Endothelial cell of umbilical vein (primary cell): ENCODE results near the gene GRK5. TPM values are rescaled to one million over a fixed set of nuclear protein-coding genes. Genes with fewer than 3 reads are reported as not detected.

Source experiments
- BruUV-seq: library from RNA; stranded (reverse); fragments of 400-500 nt; replicated peaks from 2 replicates; lab custom pipeline; 2021; lab: Mats Ljungman, UMichigan
- CTCF ChIA-PET: fragments of 300-600, 350-600 bp; sonication (Branson Sonifier 250); formaldehyde crosslinking; loops from one replicate; lab custom pipeline; 2021; ENCODE audit warnings: antibody characterized with exemption, inconsistent platforms; lab: Charles Lee
- POLR2A ChIA-PET: fragments of 300-600, 350-600 bp; sonication (Branson Sonifier 250); formaldehyde crosslinking; loops from one replicate; lab custom pipeline; 2021; ENCODE audit warnings: antibody characterized with exemption, inconsistent platforms; lab: Charles Lee
- DNase-seq: peaks from one replicate; pipeline ENCODE4 v3.0.0-alpha.2; 2011; ENCODE audit warnings: low read depth, low spot score
- FAIRE-seq: peaks from 2 replicates; lab custom pipeline; 2011; peaks lifted over from hg19 to GRCh38; lab: Jason Lieb, UNC
- H2AFZ ChIP-seq: 2 replicates; pipeline ENCODE4 v1.6.0; 2012; ENCODE audit warnings: low read depth, low read length, control low read depth, inconsistent platforms
- H3K27ac ChIP-seq: 2 replicates; pipeline ENCODE4 v1.5.1; 2011; ENCODE audit warnings: low read depth, mild to moderate bottlenecking, control low read depth, low read length, moderate library complexity; ENCODE audit not compliant: insufficient read depth
- H3K27me3 ChIP-seq, 2 experiments: 2 replicates each; pipeline versions ENCODE4 v1.6.0 to v1.6.1; 2011; ENCODE audit warnings: low read length in 2 of 2, mixed read lengths in 1 of 2; ENCODE audit not compliant: control insufficient read depth in 2 of 2, insufficient read depth in 2 of 2
- H3K36me3 ChIP-seq, 2 experiments: 2 replicates in 1 of 2; 3 replicates in 1 of 2; pipeline ENCODE4 v1.5.1; 2011; ENCODE audit warnings: low read length in 2 of 2, mild to moderate bottlenecking in 1 of 2, moderate library complexity in 1 of 2; ENCODE audit not compliant: control insufficient read depth in 2 of 2, insufficient read depth in 2 of 2; ENCODE audit errors: extremely low read depth in 1 of 2
- H3K4me1 ChIP-seq: 3 replicates; pipeline ENCODE4 v1.5.1; 2011; ENCODE audit warnings: mild to moderate bottlenecking, low read length; ENCODE audit not compliant: control insufficient read depth, insufficient read depth; ENCODE audit errors: extremely low read depth
- H3K4me2 ChIP-seq: 2 replicates; pipeline ENCODE4 v1.6.1; 2011; ENCODE audit warnings: low read length, control low read depth, mixed read lengths; ENCODE audit not compliant: insufficient read depth
- H3K4me3 ChIP-seq, 3 experiments: fragments of 200-600 bp in 1 of 3; sonication (generic), shearing (Covaris generic) in 1 of 3; replicated peaks in 1 of 3; 2 replicates each; pipeline ENCODE4 v1.5.1; 2011 to 2016; ENCODE audit warnings: control low read depth in 3 of 3, low read length in 3 of 3, mild to moderate bottlenecking in 2 of 3, inconsistent platforms in 1 of 3, low read depth in 1 of 3, moderate library complexity in 1 of 3; ENCODE audit not compliant: insufficient read depth in 1 of 3
- H3K79me2 ChIP-seq: 2 replicates; pipeline ENCODE4 v1.6.0; 2012; ENCODE audit warnings: low read length, inconsistent platforms; ENCODE audit not compliant: control insufficient read depth, insufficient read depth
- H3K9ac ChIP-seq: replicated peaks from 2 replicates; pipeline ENCODE3; 2011; ENCODE audit warnings: low read length, control low read depth; ENCODE audit not compliant: insufficient read depth; ENCODE audit errors: extremely low read depth
- H3K9me1 ChIP-seq: replicated peaks from 3 replicates; pipeline ENCODE4 v1.6.0; 2011; ENCODE audit warnings: mild to moderate bottlenecking, low read length; ENCODE audit not compliant: control insufficient read depth, insufficient read depth; ENCODE audit errors: extremely low read depth
- H3K9me3 ChIP-seq: replicated peaks from 2 replicates; pipeline ENCODE4 v1.5.1; 2012; ENCODE audit warnings: low read length, inconsistent platforms; ENCODE audit not compliant: control insufficient read depth, insufficient read depth
- H4K20me1 ChIP-seq: replicated peaks from 2 replicates; pipeline ENCODE3; 2011; ENCODE audit warnings: mild to moderate bottlenecking, low read length; ENCODE audit not compliant: control insufficient read depth, insufficient read depth; ENCODE audit errors: extremely low read depth
- EZH2 ChIP-seq: IDR thresholded peaks from 2 replicates; pipeline ENCODE4 v1.6.1; 2012; ENCODE audit warnings: borderline replicate concordance, low read depth, mild to moderate bottlenecking, moderate library complexity, low read length, inconsistent platforms; ENCODE audit not compliant: severe bottlenecking
- FOS ChIP-seq: IDR thresholded peaks from 2 replicates; pipeline ENCODE4 v1.6.1; 2011; ENCODE audit warnings: mild to moderate bottlenecking, low read length, moderate library complexity, borderline replicate concordance; ENCODE audit not compliant: insufficient read depth
- GATA2 ChIP-seq: IDR thresholded peaks from 2 replicates; pipeline ENCODE4 v1.7.0; 2011; ENCODE audit warnings: low read depth, mild to moderate bottlenecking, moderate library complexity, mixed read lengths, low read length; ENCODE audit not compliant: insufficient read length, insufficient read depth
- JUN ChIP-seq: IDR thresholded peaks from 2 replicates; pipeline ENCODE4 v1.6.1; 2011; ENCODE audit warnings: borderline replicate concordance, low read depth; ENCODE audit not compliant: insufficient read length, insufficient read depth
- MAX ChIP-seq: IDR thresholded peaks from 2 replicates; pipeline ENCODE4 v1.6.1; 2011; ENCODE audit not compliant: insufficient read depth, insufficient read length
- MYC ChIP-seq: IDR thresholded peaks from one replicate; pipeline ENCODE4 v1.6.1; 2011; ENCODE audit warnings: mild to moderate bottlenecking, low read depth, low read length
- POLR2A ChIP-seq: IDR thresholded peaks from 2 replicates; pipeline ENCODE4 v1.6.1; 2012; ENCODE audit warnings: low read depth, mild to moderate bottlenecking, control low read depth, low read length
- POLR2AphosphoS5 ChIP-seq: IDR thresholded peaks from 2 replicates; pipeline ENCODE4 v1.6.1; 2012; ENCODE audit warnings: low read depth, mild to moderate bottlenecking, control low read depth, low read length, moderate library complexity; ENCODE audit not compliant: insufficient read depth
- dilution Hi-C: fragments of 300-500 bp; cut with MboI; formaldehyde crosslinking; loops from one replicate; pipeline ENCODE4 v1.15.0; 2019; ENCODE audit warnings: low sequenced_read_pairs; ENCODE audit not compliant: extremely low pct_ligation_motif_present
- intact Hi-C: fragments of 100-400 bp; cut with micrococcal nuclease; formaldehyde crosslinking; loops from one replicate; pipeline ENCODE4 v1.10.0; 2022
- polyA plus RNA-seq, 4 experiments: library from polyadenylated mRNA; depleted of rRNA in 3 of 4; stranded (reverse) in 3 of 4; unstranded in 1 of 4; fragments of >200 nt; gene quantifications; 2 replicates each; pipeline versions ENCODE4 v1.2.1 to v1.2.3, GENCODE V29; 2011 to 2012; ENCODE audit warnings: missing spikeins in 1 of 4
- total RNA-seq: library from RNA; stranded (reverse); gene quantifications from 2 replicates; pipeline ENCODE4 v1.2.3, GENCODE V29; 2021
- TF ChIP-seq, protein P1 (sequence below), 2 donors: IDR thresholded peaks; 1 replicate in 1 of 2; 2 replicates in 1 of 2; pipeline ENCODE4 v1.5.1; 2011; ENCODE audit warnings: low read length in 2 of 2, mild to moderate bottlenecking in 2 of 2, moderate library complexity in 2 of 2, control low read depth in 1 of 2, inconsistent platforms in 1 of 2, low read depth in 1 of 2; ENCODE audit not compliant: insufficient read depth in 1 of 2; ENCODE audit errors: extremely low read depth in 1 of 2

GRK5 gene
- total and polyA plus RNA-seq, 2 donors (not counting 3 experiments of a cell fraction or from before 2014, with no cell fraction given), result 13.1 to 29.5 TPM

GRCh38 chr10:119452396-119452795 is 245.0 kb downstream of the GRK5 start:
- H3K4me1 ChIP-seq, result no peaks in the 10 kb centered on the region
- no peaks in the 10 kb centered on the region for H3K79me2 ChIP-seq
- DNase-seq (no peak), FAIRE-seq (no peak)
- dilution Hi-C loops, result no loop called here
- no peak overlapping the region for H2AFZ ChIP-seq
- no TSS peak for BruUV-seq
- no peaks in the 10 kb centered on the region for H4K20me1 ChIP-seq
- intact Hi-C loops, result no loop called here
- TF ChIP-seq MYC (no peak), EZH2 (no peak), POLR2A (no peak)
- TF ChIP-seq, protein P1, sequence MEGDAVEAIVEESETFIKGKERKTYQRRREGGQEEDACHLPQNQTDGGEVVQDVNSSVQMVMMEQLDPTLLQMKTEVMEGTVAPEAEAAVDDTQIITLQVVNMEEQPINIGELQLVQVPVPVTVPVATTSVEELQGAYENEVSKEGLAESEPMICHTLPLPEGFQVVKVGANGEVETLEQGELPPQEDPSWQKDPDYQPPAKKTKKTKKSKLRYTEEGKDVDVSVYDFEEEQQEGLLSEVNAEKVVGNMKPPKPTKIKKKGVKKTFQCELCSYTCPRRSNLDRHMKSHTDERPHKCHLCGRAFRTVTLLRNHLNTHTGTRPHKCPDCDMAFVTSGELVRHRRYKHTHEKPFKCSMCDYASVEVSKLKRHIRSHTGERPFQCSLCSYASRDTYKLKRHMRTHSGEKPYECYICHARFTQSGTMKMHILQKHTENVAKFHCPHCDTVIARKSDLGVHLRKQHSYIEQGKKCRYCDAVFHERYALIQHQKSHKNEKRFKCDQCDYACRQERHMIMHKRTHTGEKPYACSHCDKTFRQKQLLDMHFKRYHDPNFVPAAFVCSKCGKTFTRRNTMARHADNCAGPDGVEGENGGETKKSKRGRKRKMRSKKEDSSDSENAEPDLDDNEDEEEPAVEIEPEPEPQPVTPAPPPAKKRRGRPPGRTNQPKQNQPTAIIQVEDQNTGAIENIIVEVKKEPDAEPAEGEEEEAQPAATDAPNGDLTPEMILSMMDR (IDR thresholded peaks at IDR 0.05; ENCODE audit: extremely low read depth in 1 of 2, insufficient read depth in 1 of 2, low read depth in 1 of 2, low read length in 2 of 2), result no peak
- H3K9me1 ChIP-seq, result no peaks in the 10 kb centered on the region
- H3K9ac ChIP-seq, result no peak overlapping the region
- no peak overlapping the region for H3K4me2 ChIP-seq
- no peak overlapping the region for H3K27ac ChIP-seq
- no peaks in the 10 kb centered on the region for H3K9me3 ChIP-seq
- ChIA-PET POLR2A (no interaction called here), CTCF (interaction anchor here (0.6 to 2.0 kb wide), 3 partner anchors 37 to 542 kb away, joined by 3 to 8 read pairs (median 6); no protein-coding TSS in a partner anchor)
- H3K4me3 ChIP-seq, result no peak overlapping the region
- no peaks in the 10 kb centered on the region for H3K27me3 ChIP-seq
- peaks cover 0 to 11% of the 10 kb centered on the region in 2 experiments for H3K36me3 ChIP-seq

GRCh38 chr10:119453313-119453712 is 245.9 kb downstream of the GRK5 start:
- POLR2A ChIA-PET, result no interaction called here
- Histone ChIP-seq H3K27me3 (no peaks in the 10 kb centered on the region), H4K20me1 (no peaks in the 10 kb centered on the region), H3K4me1 (no peaks in the 10 kb centered on the region), H2AFZ (no peak overlapping the region), H3K4me2 (no peak overlapping the region), H3K4me3 (no peak overlapping the region), H3K9ac (no peak overlapping the region), H3K9me1 (no peaks in the 10 kb centered on the region), H3K36me3 (peaks cover 0 to 9% of the 10 kb centered on the region in 2 experiments), H3K9me3 (no peaks in the 10 kb centered on the region), H3K79me2 (no peaks in the 10 kb centered on the region), H3K27ac (no peak overlapping the region)
- CTCF ChIA-PET, result interaction anchor here (0.9 kb wide), 1 partner anchor 247 kb away, joined by 3 read pairs; no protein-coding TSS in a partner anchor
- BruUV-seq, result no TSS peak
- no peak for DNase-seq
- intact Hi-C loops, result no loop called here
- FAIRE-seq, result no peak
- dilution Hi-C loops, result no loop called here
- TF ChIP-seq MYC (no peak), MAX (no peak), EZH2 (no peak), FOS (no peak), POLR2AphosphoS5 (no peak), POLR2A (no peak), GATA2 (no peak), JUN (no peak)
- TF ChIP-seq, protein P1 (IDR thresholded peaks at IDR 0.05; ENCODE audit: extremely low read depth in 1 of 2, insufficient read depth in 1 of 2, low read depth in 1 of 2, low read length in 2 of 2), result no peak
